ENCODE results near the gene NRG2. TPM values are rescaled to one million over a fixed set of nuclear protein-coding genes. Genes with fewer than 3 reads are reported as not detected.

The NRG2 gene
- total RNA-seq, 1 experiment from 2014 or later, result 1.8 TPM

- intact Hi-C loops (cut with micrococcal nuclease), result no loop called here
- Histone ChIP-seq H3K4me1 (ENCODE audit: insufficient read depth, low read length) (peaks cover 18% of the 10 kb centered on the region), H3K9me3 (ENCODE audit: low read length) (no peaks in the 10 kb centered on the region), H2AFZ (ENCODE audit: low read length) (no peak overlapping the region), H3K36me3 (ENCODE audit: low read depth, low read length) (no peaks in the 10 kb centered on the region), H4K20me1 (ENCODE audit: low read length) (no peaks in the 10 kb centered on the region), H3K27ac (ENCODE audit: low read length) (no peak overlapping the region), H3K9me2 (replicated peaks; ENCODE audit: low read length) (no peaks in the 10 kb centered on the region; the same call in 1 of the 2 replicates), H3F3A (ENCODE audit: low read length, unreplicated experiment) (no peaks in the 10 kb centered on the region), H3K79me2 (ENCODE audit: low read length) (no peaks in the 10 kb centered on the region), H3K27me3 (ENCODE audit: low read length) (no peaks in the 10 kb centered on the region), H3K4me2 (ENCODE audit: low read length) (no peak overlapping the region), H3K9ac (ENCODE audit: low read length) (no peak overlapping the region), H3K4me3 (ENCODE audit: low read length) (no peak overlapping the region)
- POLR2A ChIA-PET (ENCODE audit: unreplicated experiment), result no interaction called here
- CTCF ChIA-PET, result no interaction called here
- BruUV-seq (replicated peaks), result no TSS peak
- TF ChIP-seq EZH2phosphoT487 (IDR thresholded peaks at IDR 0.05; ENCODE audit: borderline replicate concordance, low read length) (no peak), EZH2 (IDR thresholded peaks at IDR 0.05; ENCODE audit: low read length, unreplicated experiment) (no peak), CTCF (conservative IDR thresholded peaks at IDR 0.05; ENCODE audit: low read depth, low read length) (no peak)
- peak; percentile 6; the same call in 1 of the 2 replicates for ATAC-seq
- DNase-seq, result no peak
Measured at GRCh38 chr5:140010798-140011197, 32.3 kb downstream of the NRG2 start.

GRCh38 chr5:140007311-140007710 is 35.8 kb downstream of the NRG2 start:
- no TSS peak for BruUV-seq (replicated peaks)
- Histone ChIP-seq H3K79me2 (ENCODE audit: low read length) (no peaks in the 10 kb centered on the region), H3F3A (ENCODE audit: low read length, unreplicated experiment) (no peaks in the 10 kb centered on the region), H3K9ac (ENCODE audit: low read length) (no peak overlapping the region), H3K36me3 (ENCODE audit: low read depth, low read length) (no peaks in the 10 kb centered on the region), H3K9me3 (ENCODE audit: low read length) (no peaks in the 10 kb centered on the region), H3K4me3 (ENCODE audit: low read length) (no peak overlapping the region), H3K4me1 (ENCODE audit: insufficient read depth, low read length) (peaks cover 15% of the 10 kb centered on the region), H3K9me2 (replicated peaks; ENCODE audit: low read length) (no peaks in the 10 kb centered on the region), H3K27ac (ENCODE audit: low read length) (no peak overlapping the region), H4K20me1 (ENCODE audit: low read length) (no peaks in the 10 kb centered on the region), H2AFZ (ENCODE audit: low read length) (no peak overlapping the region), H3K27me3 (ENCODE audit: low read length) (0 out of 2 replicates have a peak, but pooled peaks cover 6% of the 10 kb centered on the region), H3K4me2 (ENCODE audit: low read length) (no peak overlapping the region)
- intact Hi-C loops (cut with micrococcal nuclease), result no loop called here
- DNase-seq (no peak), ATAC-seq (no peak)
- TF ChIP-seq CTCF (conservative IDR thresholded peaks at IDR 0.05; ENCODE audit: low read depth, low read length) (no peak), EZH2phosphoT487 (IDR thresholded peaks at IDR 0.05; ENCODE audit: borderline replicate concordance, low read length) (no peak), EZH2 (IDR thresholded peaks at IDR 0.05; ENCODE audit: low read length, unreplicated experiment) (no peak)
- CTCF ChIA-PET, result interaction anchor here (0.6 kb wide), 1 partner anchor 34 kb away, joined by 3 read pairs; no protein-coding TSS in a partner anchor
- POLR2A ChIA-PET (ENCODE audit: unreplicated experiment), result no interaction called here

- CTCF ChIA-PET, result no interaction called here
- Histone ChIP-seq H3K36me3 (ENCODE audit: low read depth, low read length) (no peaks in the 10 kb centered on the region), H3K9ac (ENCODE audit: low read length) (no peak overlapping the region), H3K4me3 (ENCODE audit: low read length) (no peak overlapping the region), H3F3A (ENCODE audit: low read length, unreplicated experiment) (no peaks in the 10 kb centered on the region), H3K9me2 (replicated peaks; ENCODE audit: low read length) (no peaks in the 10 kb centered on the region), H3K9me3 (ENCODE audit: low read length) (no peaks in the 10 kb centered on the region), H3K4me1 (ENCODE audit: insufficient read depth, low read length) (no peaks in the 10 kb centered on the region), H4K20me1 (ENCODE audit: low read length) (no peaks in the 10 kb centered on the region), H3K4me2 (ENCODE audit: low read length) (no peak overlapping the region), H3K79me2 (ENCODE audit: low read length) (no peaks in the 10 kb centered on the region), H3K27ac (ENCODE audit: low read length) (no peak overlapping the region), H2AFZ (ENCODE audit: low read length) (no peak overlapping the region), H3K27me3 (ENCODE audit: low read length) (0 out of 2 replicates have a peak, but pooled peaks cover 6% of the 10 kb centered on the region)
- intact Hi-C loops (cut with micrococcal nuclease), result no loop called here
- DNase-seq (no peak), ATAC-seq (no peak)
- no TSS peak for BruUV-seq (replicated peaks)
- TF ChIP-seq CTCF (conservative IDR thresholded peaks at IDR 0.05; ENCODE audit: low read depth, low read length) (no peak), EZH2 (IDR thresholded peaks at IDR 0.05; ENCODE audit: low read length, unreplicated experiment) (no peak), EZH2phosphoT487 (IDR thresholded peaks at IDR 0.05; ENCODE audit: borderline replicate concordance, low read length) (no peak)
- POLR2A ChIA-PET (ENCODE audit: unreplicated experiment), result no interaction called here
Measured at GRCh38 chr5:140005145-140005591, 37.9 kb downstream of the NRG2 start.

Measured in PC-3 (cell line).